Omental fat pad (tissue), 4 donors: ENCODE measurements around the gene L3MBTL3. TPM values are rescaled to one million over a fixed set of nuclear protein-coding genes. Genes with fewer than 3 reads are reported as not detected.

ENCODE experiments used
- ATAC-seq: fragments of 150-250 bp; one replicate; pipeline ENCODE4 v1.9.1; 2016; ENCODE audit warnings: mild to moderate bottlenecking, moderate library complexity; ENCODE audit not compliant: low FRiP score
- DNase-seq: peaks from one replicate; pipeline ENCODE4 v3.0.0-alpha.2; 2019; ENCODE audit warnings: low spot score
- CTCF ChIP-seq, 3 donors: fragments of 450-650 bp; IDR thresholded peaks; one replicate each; pipeline ENCODE4 v1.5.1; 2016 to 2017; ENCODE audit warnings: antibody characterized with exemption in 3 of 3, mild to moderate bottlenecking in 3 of 3, moderate library complexity in 2 of 3
- total RNA-seq, 4 donors: library from RNA; depleted of rRNA; stranded (reverse); fragments of >200 nt; gene quantifications; one replicate each; pipeline ENCODE4 v1.1.0, GENCODE V29; 2016

Gene L3MBTL3
- total RNA-seq, 4 donors from 2014 or later = 6.9 to 22.2 (median 8.0) TPM

GRCh38 chr6:130176378-130176777, 158.0 kb downstream of the L3MBTL3 start:
- ATAC-seq (no peak), DNase-seq (no peak)
- TF ChIP-seq CTCF (IDR thresholded peaks at IDR 0.05) = no peak

GRCh38 chr6:130178692-130179091, 160.3 kb downstream of the L3MBTL3 start:
- TF ChIP-seq CTCF (IDR thresholded peaks at IDR 0.05) = no peak
- DNase-seq = no peak
- ATAC-seq = no peak

- DNase-seq = no peak
- TF ChIP-seq CTCF (IDR thresholded peaks at IDR 0.05) = no peak
- ATAC-seq = no peak
These were observed 164.1 kb downstream of the L3MBTL3 start for GRCh38 chr6:130182466-130182865.

GRCh38 chr6:130183271-130184222, 165.2 kb downstream of the L3MBTL3 start:
- no peak for TF ChIP-seq CTCF (IDR thresholded peaks at IDR 0.05)

GRCh38 chr6:130185658-130186057, 167.3 kb downstream of the L3MBTL3 start:
- DNase-seq (no peak), ATAC-seq (no peak)
- no peak for TF ChIP-seq CTCF (IDR thresholded peaks at IDR 0.05)

More at GRCh38 chr6:130183271-130184222, 165.2 kb downstream of the L3MBTL3 start:
- ATAC-seq (no peak), DNase-seq (no peak)

- ATAC-seq (no peak), DNase-seq (no peak)
- no peak for TF ChIP-seq CTCF (IDR thresholded peaks at IDR 0.05)
These were observed 169.2 kb downstream of the L3MBTL3 start for GRCh38 chr6:130187335-130188206.
